ENCODE results near the gene HOXA5.

Gene HOXA5

GRCh38 chr7:27116031-27116961 lies 27.2 kb downstream of the HOXA5 start:
- DNase-seq, result peak in 1 of 2 experiments; percentile 45

GRCh38 chr7:27115221-27116026 lies 28.1 kb downstream of the HOXA5 start:
- DNase-seq, result peak in 1 of 2 experiments; percentile 67

GRCh38 chr7:27114881-27115220 lies 28.6 kb downstream of the HOXA5 start:
- DNase-seq, result no peak

GRCh38 chr7:27113991-27114769 lies 29.3 kb downstream of the HOXA5 start:
- peak in 1 of 2 experiments; percentile 90 for DNase-seq

- DNase-seq, result peak in 1 of 2 experiments; percentile 83
Measured at GRCh38 chr7:27112955-27113949, 30.2 kb downstream of the HOXA5 start.

- no peak for DNase-seq
Measured at GRCh38 chr7:27112361-27112760, 31.1 kb downstream of the HOXA5 start.

GRCh38 chr7:27111751-27112277 lies 31.7 kb downstream of the HOXA5 start:
- no peak for DNase-seq

GRCh38 chr7:27111042-27111750 lies 32.3 kb downstream of the HOXA5 start:
- DNase-seq, result no peak

GRCh38 chr7:27110186-27111031 lies 33.1 kb downstream of the HOXA5 start:
- peak in 1 of 2 experiments; percentile 62 for DNase-seq

- DNase-seq, result no peak
Measured at GRCh38 chr7:27109466-27110185, 33.9 kb downstream of the HOXA5 start.

- DNase-seq, result peak in 1 of 2 experiments; percentile 78
Measured at GRCh38 chr7:27108390-27109127, 34.9 kb downstream of the HOXA5 start.

GRCh38 chr7:27107391-27108381 lies 35.8 kb downstream of the HOXA5 start:
- no peak for DNase-seq

GRCh38 chr7:27106901-27107240 lies 36.6 kb downstream of the HOXA5 start:
- DNase-seq, result no peak

- no peak for DNase-seq
Measured at GRCh38 chr7:27106181-27106900, 37.1 kb downstream of the HOXA5 start.

- DNase-seq, result no peak
Measured at GRCh38 chr7:27105301-27106031, 38.0 kb downstream of the HOXA5 start.
